Cardiac muscle cell (in vitro differentiated cells and primary cell): ENCODE measurements around the gene PLPPR4. TPM values are rescaled to one million over a fixed set of nuclear protein-coding genes. Genes with fewer than 3 reads are reported as not detected.

ENCODE experiments used
- DNase-seq, 2 donors: peaks; one replicate each; pipeline versions ENCODE4 v3.0.0 to v3.0.0-alpha.2; 2010 to 2017; ENCODE audit warnings: low read depth in 1 of 2, low spot score in 1 of 2
- H3K27ac ChIP-seq: fragments of 200-600 bp; sonication (generic); 2 replicates; pipeline ENCODE4 v1.5.1; 2016
- H3K27me3 ChIP-seq: fragments of 200-600 bp; sonication (generic); 2 replicates; pipeline ENCODE4 v1.6.0; 2016; ENCODE audit warnings: control low read depth
- H3K36me3 ChIP-seq: fragments of 200-600 bp; sonication (generic); 2 replicates; pipeline ENCODE4 v1.5.1; 2016; ENCODE audit warnings: control low read depth
- H3K4me1 ChIP-seq: fragments of 200-600 bp; sonication (generic); 2 replicates; pipeline ENCODE4 v1.8.1; 2017; ENCODE audit warnings: low read depth, mild to moderate bottlenecking, mixed run types
- H3K4me3 ChIP-seq: fragments of 200-600 bp; sonication (generic); 2 replicates; pipeline ENCODE4 v1.5.1; 2016; ENCODE audit warnings: mild to moderate bottlenecking
- H3K9me3 ChIP-seq: fragments of 200-600 bp; sonication (generic); 2 replicates; pipeline ENCODE4 v1.5.1; 2017; ENCODE audit warnings: low read depth, mild to moderate bottlenecking, control low read depth
- CTCF ChIP-seq: IDR thresholded peaks from 2 replicates; pipeline ENCODE4 v1.5.1; 2012; ENCODE audit warnings: low read depth, mild to moderate bottlenecking, low read length
- polyA plus RNA-seq: library from polyadenylated mRNA; unstranded; fragments of >200 nt; fragmentation: Nextera tagmentation; extraction: Ambion mirVana; gene quantifications from 2 replicates; pipeline ENCODE4 v1.2.1, GENCODE V29; 2016
- total RNA-seq: library from RNA; depleted of rRNA; stranded (reverse); fragments of >200 nt; gene quantifications from 2 replicates; pipeline ENCODE4 v1.2.3, GENCODE V29; 2016

The PLPPR4 gene, protein sequence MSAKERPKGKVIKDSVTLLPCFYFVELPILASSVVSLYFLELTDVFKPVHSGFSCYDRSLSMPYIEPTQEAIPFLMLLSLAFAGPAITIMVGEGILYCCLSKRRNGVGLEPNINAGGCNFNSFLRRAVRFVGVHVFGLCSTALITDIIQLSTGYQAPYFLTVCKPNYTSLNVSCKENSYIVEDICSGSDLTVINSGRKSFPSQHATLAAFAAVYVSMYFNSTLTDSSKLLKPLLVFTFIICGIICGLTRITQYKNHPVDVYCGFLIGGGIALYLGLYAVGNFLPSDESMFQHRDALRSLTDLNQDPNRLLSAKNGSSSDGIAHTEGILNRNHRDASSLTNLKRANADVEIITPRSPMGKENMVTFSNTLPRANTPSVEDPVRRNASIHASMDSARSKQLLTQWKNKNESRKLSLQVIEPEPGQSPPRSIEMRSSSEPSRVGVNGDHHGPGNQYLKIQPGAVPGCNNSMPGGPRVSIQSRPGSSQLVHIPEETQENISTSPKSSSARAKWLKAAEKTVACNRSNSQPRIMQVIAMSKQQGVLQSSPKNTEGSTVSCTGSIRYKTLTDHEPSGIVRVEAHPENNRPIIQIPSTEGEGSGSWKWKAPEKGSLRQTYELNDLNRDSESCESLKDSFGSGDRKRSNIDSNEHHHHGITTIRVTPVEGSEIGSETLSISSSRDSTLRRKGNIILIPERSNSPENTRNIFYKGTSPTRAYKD
- 3.2 and 4.2 TPM in 2 replicates for total RNA-seq
- polyA plus RNA-seq = 3.7 and 4.7 TPM in 2 replicates

GRCh38 chr1:99264201-99265021 lies at the start of gene PLPPR4:
TSS of gene PLPPR4 (plus strand) at chr1:99264492. CDS start at chr1:99264594, 102 bp downstream.
- Histone ChIP-seq H3K27me3 (peaks cover 10% of the 10 kb centered on the region), H3K4me1 (no peaks in the 10 kb centered on the region), H3K36me3 (no peaks in the 10 kb centered on the region), H3K9me3 (no peaks in the 10 kb centered on the region), H3K4me3 (peak within 1 kb of the TSS; percentile 47), H3K27ac (no peak within 1 kb of the TSS)
- DNase-seq = peak; percentile 30 to 78
- no peak for TF ChIP-seq CTCF

- no peaks in the 10 kb centered on the region for H3K4me1 ChIP-seq
- peaks cover 26% of the 10 kb centered on the region for H3K27me3 ChIP-seq
- no peak overlapping the region for H3K27ac ChIP-seq
- H3K9me3 ChIP-seq = no peaks in the 10 kb centered on the region
- TF ChIP-seq CTCF = no peak
- no peaks in the 10 kb centered on the region for H3K36me3 ChIP-seq
- no peak overlapping the region for H3K4me3 ChIP-seq
- no peak for DNase-seq
These were observed 47.3 kb upstream of the PLPPR4 start for GRCh38 chr1:99216956-99217355.

- Histone ChIP-seq H3K4me3 (no peak overlapping the region), H3K9me3 (no peaks in the 10 kb centered on the region), H3K36me3 (no peaks in the 10 kb centered on the region), H3K27ac (no peak overlapping the region), H3K4me1 (no peaks in the 10 kb centered on the region), H3K27me3 (peaks cover 29% of the 10 kb centered on the region)
- no peak for TF ChIP-seq CTCF
- no peak for DNase-seq
These were observed 46.7 kb upstream of the PLPPR4 start for GRCh38 chr1:99217599-99217998.

- Histone ChIP-seq H3K27me3 (peaks cover 29% of the 10 kb centered on the region), H3K4me1 (no peaks in the 10 kb centered on the region)
- no peak for TF ChIP-seq CTCF
These were observed 45.7 kb upstream of the PLPPR4 start for GRCh38 chr1:99218572-99218971.

GRCh38 chr1:99218999-99219398 lies 45.3 kb upstream of the PLPPR4 start:
- H3K36me3 ChIP-seq = no peaks in the 10 kb centered on the region

More at GRCh38 chr1:99218572-99218971, 45.7 kb upstream of the PLPPR4 start:
- Histone ChIP-seq H3K9me3 (no peaks in the 10 kb centered on the region), H3K36me3 (no peaks in the 10 kb centered on the region), H3K27ac (no peak overlapping the region), H3K4me3 (no peak overlapping the region)
- DNase-seq = no peak

More at GRCh38 chr1:99218999-99219398, 45.3 kb upstream of the PLPPR4 start:
- no peak for TF ChIP-seq CTCF
- Histone ChIP-seq H3K27ac (no peak overlapping the region), H3K4me1 (no peaks in the 10 kb centered on the region), H3K27me3 (peaks cover 29% of the 10 kb centered on the region), H3K9me3 (no peaks in the 10 kb centered on the region), H3K4me3 (no peak overlapping the region)
- no peak for DNase-seq
